HepG2 (cell line): ENCODE measurements around the gene PIP5K1A. TPM values are rescaled to one million over a fixed set of nuclear protein-coding genes. Genes with fewer than 3 reads are reported as not detected.
A peak's percentile ranks its signal among the peaks of the same experiment; 100 is the strongest.

Experiments
- ARHGAP35 ChIP-seq: sonication (generic); formaldehyde crosslinking; IDR thresholded peaks from 2 replicates; pipeline ENCODE4 v1.9.0; 2022; ENCODE audit warnings: mild to moderate bottlenecking, inconsistent platforms, moderate library complexity, missing genetic modification reagents, borderline replicate concordance
- CTCF ChIP-seq: sonication (generic); formaldehyde crosslinking; IDR thresholded peaks from 2 replicates; pipeline ENCODE4 v1.5.0; 2020; ENCODE audit warnings: mild to moderate bottlenecking, missing genetic modification reagents, moderate library complexity
- HDAC6 ChIP-seq: fragments of 200-600 bp; sonication (generic); IDR thresholded peaks from 2 replicates; pipeline ENCODE4 v1.7.0; 2017; ENCODE audit warnings: mild to moderate bottlenecking, antibody characterized with exemption, low read length, low read depth
- HNF4G ChIP-seq, 2 experiments: sonication (generic) in 1 of 2; formaldehyde crosslinking in 1 of 2; IDR thresholded peaks; 2 replicates each; pipeline versions ENCODE4 v1.4.0 to v1.6.1; 2011 to 2020; ENCODE audit warnings: borderline replicate concordance in 2 of 2, low read depth in 2 of 2, mild to moderate bottlenecking in 2 of 2, low read length in 1 of 2, missing genetic modification reagents in 1 of 2, moderate library complexity in 1 of 2
- IKZF5 ChIP-seq: IDR thresholded peaks from 2 replicates; pipeline ENCODE4 v1.6.1; 2018; ENCODE audit warnings: missing genetic modification reagents, mild to moderate bottlenecking, missing compliant biosample characterization
- KLF9 ChIP-seq: IDR thresholded peaks from 2 replicates; pipeline ENCODE4 v1.6.1; 2016; ENCODE audit warnings: low read depth
- MEIS1 ChIP-seq: sonication (generic); formaldehyde crosslinking; IDR thresholded peaks from 2 replicates; pipeline ENCODE4 v1.9.0; 2021; ENCODE audit warnings: mild to moderate bottlenecking, missing genetic modification reagents, moderate library complexity, borderline replicate concordance
- PAXIP1 ChIP-seq: sonication (generic); formaldehyde crosslinking; conservative IDR thresholded peaks from 2 replicates; pipeline ENCODE4 v1.4.0; 2020; ENCODE audit warnings: mild to moderate bottlenecking, missing genetic modification reagents, moderate library complexity
- POLR2AphosphoS5 ChIP-seq: IDR thresholded peaks from 2 replicates; pipeline ENCODE4 v1.6.1; 2012; ENCODE audit warnings: low read depth, low read length
- SNRNP70 ChIP-seq: fragments of 200-400 bp; formaldehyde crosslinking; IDR thresholded peaks from 2 replicates; pipeline ENCODE4 v1.6.1; 2017; ENCODE audit warnings: mild to moderate bottlenecking, low read depth, low read length, moderate library complexity
- ZBTB1 ChIP-seq: sonication (generic); formaldehyde crosslinking; IDR thresholded peaks from 2 replicates; pipeline ENCODE4 v1.4.0; 2020; ENCODE audit warnings: missing genetic modification reagents, borderline replicate concordance
- ZNF644 ChIP-seq: IDR thresholded peaks from 2 replicates; pipeline ENCODE4 v1.6.1; 2016; ENCODE audit warnings: low read depth
- ZNF766 ChIP-seq: sonication (generic); formaldehyde crosslinking; IDR thresholded peaks from 2 replicates; pipeline ENCODE4 v1.5.0; 2020; ENCODE audit warnings: missing genetic modification reagents, borderline replicate concordance
- polyA plus RNA-seq, 8 experiments: library from polyadenylated mRNA; depleted of rRNA in 3 of 8; stranded (reverse) in 7 of 8; unstranded in 1 of 8; fragments of >200 nt; fragmentation: Illumina TruSeq in 4 of 8; extraction: Trizol in 4 of 8; gene quantifications; 2 replicates each; pipeline versions ENCODE4 v1.2.1 to v1.2.3, GENCODE V29; 2011 to 2016; ENCODE audit warnings: low read depth in 4 of 8, missing spikeins in 1 of 8, mixed read lengths in 1 of 8; ENCODE audit not compliant: insufficient read depth in 1 of 8
- total RNA-seq, 5 experiments: library from RNA; depleted of rRNA; stranded (reverse); fragments of >200 nt; fragmentation: Illumina TruSeq; extraction: Trizol; gene quantifications; 2 replicates each; pipeline ENCODE4 v1.2.3, GENCODE V29; 2016; ENCODE audit warnings: low read depth in 1 of 5
- TF ChIP-seq, protein P1 (sequence below): sonication (generic); formaldehyde crosslinking; IDR thresholded peaks from 2 replicates; pipeline ENCODE4 v1.5.1; 2020; ENCODE audit warnings: mild to moderate bottlenecking, missing genetic modification reagents, moderate library complexity
- TF ChIP-seq, protein P2 (sequence below): sonication (generic); formaldehyde crosslinking; IDR thresholded peaks from 2 replicates; pipeline ENCODE4 v1.4.0; 2020; ENCODE audit warnings: low read depth, mild to moderate bottlenecking, missing genetic modification reagents
- TF ChIP-seq, protein P3 (sequence below): IDR thresholded peaks from 2 replicates; pipeline ENCODE4 v1.6.1; 2016

Gene PIP5K1A
- total and polyA plus RNA-seq, 2 of the 13 experiments (the other 11 are each of a cell fraction or from before 2014, with no cell fraction given): 45.3 to 65.1 TPM

DNA sequence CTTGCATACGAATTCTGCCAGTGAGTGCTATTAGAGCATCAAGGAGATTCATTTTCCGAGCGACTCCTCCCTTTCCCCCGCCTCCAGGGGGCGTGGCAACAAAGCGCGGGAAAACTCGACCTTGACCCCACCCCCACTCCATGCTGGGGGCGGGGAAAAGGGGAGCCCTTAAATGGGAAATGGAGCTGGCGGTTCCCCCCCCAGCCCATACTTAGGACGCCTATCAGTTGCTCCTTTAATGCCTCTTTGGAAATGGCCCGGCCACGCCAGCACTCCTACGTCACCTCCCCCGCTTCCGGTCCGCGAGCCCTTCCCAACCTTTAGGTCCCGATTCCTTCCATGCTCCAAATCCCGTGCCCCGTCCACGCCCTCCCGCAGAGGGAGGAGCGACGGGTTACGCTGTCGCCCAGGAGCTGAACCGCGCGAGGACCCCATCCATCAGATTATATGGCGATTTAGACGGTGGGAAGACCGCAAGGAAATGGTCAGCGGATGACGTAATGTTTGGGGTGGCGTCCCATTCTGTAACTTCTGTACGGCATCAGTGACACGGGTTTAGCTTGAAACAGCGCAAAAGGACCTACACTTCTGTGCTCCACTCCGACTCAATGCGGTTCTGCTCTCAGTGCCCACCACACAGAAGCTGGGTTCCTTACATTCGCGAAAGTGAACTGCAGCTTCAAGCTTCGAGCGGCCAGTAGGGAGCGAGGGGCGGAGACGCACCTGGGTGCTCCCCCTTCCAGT lies 83.0 kb downstream of the PIP5K1A start (continued):
- TF ChIP-seq, protein P1, sequence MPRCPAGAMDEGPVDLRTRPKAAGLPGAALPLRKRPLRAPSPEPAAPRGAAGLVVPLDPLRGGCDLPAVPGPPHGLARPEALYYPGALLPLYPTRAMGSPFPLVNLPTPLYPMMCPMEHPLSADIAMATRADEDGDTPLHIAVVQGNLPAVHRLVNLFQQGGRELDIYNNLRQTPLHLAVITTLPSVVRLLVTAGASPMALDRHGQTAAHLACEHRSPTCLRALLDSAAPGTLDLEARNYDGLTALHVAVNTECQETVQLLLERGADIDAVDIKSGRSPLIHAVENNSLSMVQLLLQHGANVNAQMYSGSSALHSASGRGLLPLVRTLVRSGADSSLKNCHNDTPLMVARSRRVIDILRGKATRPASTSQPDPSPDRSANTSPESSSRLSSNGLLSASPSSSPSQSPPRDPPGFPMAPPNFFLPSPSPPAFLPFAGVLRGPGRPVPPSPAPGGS: no peak; the same call in 1 of the 2 replicates
- TF ChIP-seq CTCF (CRISPR knock-in tag): 0 out of 2 replicates have a peak, but pooled peaks have one; percentile 27
- no peak for TF ChIP-seq ZNF644 (CRISPR knock-in tag)
- TF ChIP-seq POLR2AphosphoS5: peak; percentile 80
- TF ChIP-seq ZNF766 (CRISPR knock-in tag): no peak
- no peak for TF ChIP-seq SNRNP70
- peak; percentile 39; the same call in 1 of the 2 replicates for TF ChIP-seq PAXIP1
- TF ChIP-seq HNF4G (IDR thresholded peaks at IDR 0.05; ENCODE audit: borderline replicate concordance, low read depth, low read length): peak; percentile 24; the same call in 1 of the 2 replicates
- peak; percentile 17; the same call in 1 of the 2 replicates for TF ChIP-seq HNF4G (CRISPR knock-in tag; IDR thresholded peaks at IDR 0.05; ENCODE audit: borderline replicate concordance, low read depth)
- TF ChIP-seq KLF9 (CRISPR knock-in tag): no peak
- TF ChIP-seq HDAC6: no peak
- no peak for TF ChIP-seq ZBTB1 (CRISPR knock-in tag)
- no peak for TF ChIP-seq ARHGAP35 (CRISPR knock-in tag)
- TF ChIP-seq IKZF5 (CRISPR knock-in tag): no peak
- TF ChIP-seq MEIS1 (CRISPR knock-in tag): no peak
- TF ChIP-seq, protein P2, sequence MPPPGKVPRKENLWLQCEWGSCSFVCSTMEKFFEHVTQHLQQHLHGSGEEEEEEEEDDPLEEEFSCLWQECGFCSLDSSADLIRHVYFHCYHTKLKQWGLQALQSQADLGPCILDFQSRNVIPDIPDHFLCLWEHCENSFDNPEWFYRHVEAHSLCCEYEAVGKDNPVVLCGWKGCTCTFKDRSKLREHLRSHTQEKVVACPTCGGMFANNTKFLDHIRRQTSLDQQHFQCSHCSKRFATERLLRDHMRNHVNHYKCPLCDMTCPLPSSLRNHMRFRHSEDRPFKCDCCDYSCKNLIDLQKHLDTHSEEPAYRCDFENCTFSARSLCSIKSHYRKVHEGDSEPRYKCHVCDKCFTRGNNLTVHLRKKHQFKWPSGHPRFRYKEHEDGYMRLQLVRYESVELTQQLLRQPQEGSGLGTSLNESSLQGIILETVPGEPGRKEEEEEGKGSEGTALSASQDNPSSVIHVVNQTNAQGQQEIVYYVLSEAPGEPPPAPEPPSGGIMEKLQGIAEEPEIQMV (CRISPR knock-in tag): peak; percentile 85; the same call in 1 of the 2 replicates
- TF ChIP-seq, protein P3, sequence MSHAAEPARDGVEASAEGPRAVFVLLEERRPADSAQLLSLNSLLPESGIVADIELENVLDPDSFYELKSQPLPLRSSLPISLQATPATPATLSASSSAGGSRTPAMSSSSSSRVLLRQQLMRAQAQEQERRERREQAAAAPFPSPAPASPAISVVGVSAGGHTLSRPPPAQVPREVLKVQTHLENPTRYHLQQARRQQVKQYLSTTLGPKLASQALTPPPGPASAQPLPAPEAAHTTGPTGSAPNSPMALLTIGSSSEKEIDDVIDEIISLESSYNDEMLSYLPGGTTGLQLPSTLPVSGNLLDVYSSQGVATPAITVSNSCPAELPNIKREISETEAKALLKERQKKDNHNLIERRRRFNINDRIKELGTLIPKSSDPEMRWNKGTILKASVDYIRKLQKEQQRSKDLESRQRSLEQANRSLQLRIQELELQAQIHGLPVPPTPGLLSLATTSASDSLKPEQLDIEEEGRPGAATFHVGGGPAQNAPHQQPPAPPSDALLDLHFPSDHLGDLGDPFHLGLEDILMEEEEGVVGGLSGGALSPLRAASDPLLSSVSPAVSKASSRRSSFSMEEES: no peak; the same call in 1 of the 2 replicates
